Measurements from ENCODE around the gene PTPN7.

The PTPN7 gene

GRCh38 chr1:202131956-202132821 is 28.2 kb downstream of the PTPN7 start (continued):
- TF ChIP-seq ZBTB11 (tag by site-specific recombination; conservative IDR thresholded peaks at IDR 0.05; ENCODE audit: low read depth) = no peak
- no peak for TF ChIP-seq ZNF311 (tag by site-specific recombination; IDR thresholded peaks at IDR 0.05; ENCODE audit: borderline replicate concordance)
- no peak for TF ChIP-seq ZNF549 (tag by site-specific recombination; IDR thresholded peaks at IDR 0.05)
- TF ChIP-seq ZNF146 (tag by site-specific recombination; IDR thresholded peaks at IDR 0.05) = no peak

GRCh38 chr1:202130816-202131522 is 29.4 kb downstream of the PTPN7 start:
- peaks cover 16 to 37% of the 10 kb centered on the region in 2 experiments for H3K36me3 ChIP-seq (ENCODE audit: control insufficient read depth in 2 of 2, insufficient read depth in 1 of 2, low read length in 2 of 2)
- H3K9me3 ChIP-seq (ENCODE audit: control insufficient read depth, insufficient read depth, low read depth, low read length) = no peaks in the 10 kb centered on the region
- POLR2A ChIA-PET = interaction anchor here (0.8 to 1.2 kb wide), 2 partner anchors 13 to 96 kb away, joined by 3 read pairs; partner anchors contain the start of gene ARL8A
- TF ChIP-seq ZBTB48 (tag by site-specific recombination; IDR thresholded peaks at IDR 0.05) (0 out of 2 replicates have a peak, but pooled peaks have one; percentile 33), ZNF510 (tag by site-specific recombination; IDR thresholded peaks at IDR 0.05; ENCODE audit: insufficient replicate concordance) (no peak)
- H3K4me1 ChIP-seq (ENCODE audit: control insufficient read depth, insufficient read depth, low read length) = no peaks in the 10 kb centered on the region
- no peak overlapping the region for H3K4me3 ChIP-seq (ENCODE audit: low read depth, low read length)
- H3K27ac ChIP-seq (ENCODE audit: extremely low read depth, low read depth, low read length) = no peak overlapping the region
- CTCF ChIA-PET = interaction anchor here (0.6 to 1.9 kb wide), 5 partner anchors 12 to 235 kb away, joined by 3 to 7 read pairs (median 5); no protein-coding TSS in a partner anchor

DNA sequence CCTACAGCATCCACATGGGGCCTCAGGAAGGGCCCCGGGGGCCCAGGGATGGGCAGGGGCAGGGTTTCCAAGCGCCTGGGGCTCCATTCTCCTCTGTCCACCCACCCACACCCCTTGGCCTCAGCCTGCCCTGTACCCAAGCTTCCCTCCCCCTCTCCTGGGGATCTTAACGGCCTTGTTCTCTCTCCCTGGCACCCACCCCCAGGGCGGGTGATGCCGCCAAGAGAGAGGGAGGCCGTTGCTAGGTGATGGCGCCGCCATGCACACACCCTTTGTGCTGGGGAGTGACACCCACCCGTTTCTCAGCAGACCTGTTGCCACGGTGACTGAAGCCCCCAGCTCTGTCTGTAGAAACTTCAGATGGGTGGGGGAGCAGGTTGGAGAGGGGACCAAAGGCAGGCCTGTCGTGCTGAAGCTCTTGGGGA is 30.1 kb downstream of the PTPN7 start:
- H3K4me1 ChIP-seq (ENCODE audit: control insufficient read depth, insufficient read depth, low read length) = no peaks in the 10 kb centered on the region
- POLR2A ChIA-PET = no interaction called here
- no peak overlapping the region for H3K4me3 ChIP-seq (ENCODE audit: low read depth, low read length)
- peaks cover 16 to 30% of the 10 kb centered on the region in 2 experiments for H3K36me3 ChIP-seq (ENCODE audit: control insufficient read depth in 2 of 2, insufficient read depth in 1 of 2, low read length in 2 of 2)
- CTCF ChIA-PET = interaction anchor here (1.2 to 1.9 kb wide), 3 partner anchors 11 to 234 kb away, joined by 4 to 7 read pairs (median 6); no protein-coding TSS in a partner anchor
- H3K27ac ChIP-seq (ENCODE audit: extremely low read depth, low read depth, low read length) = no peak overlapping the region
- H3K9me3 ChIP-seq (ENCODE audit: control insufficient read depth, insufficient read depth, low read depth, low read length) = no peaks in the 10 kb centered on the region
- TF ChIP-seq ZNF202 (tag by site-specific recombination; IDR thresholded peaks at IDR 0.05; ENCODE audit: borderline replicate concordance) (no peak), ZNF341 (tag by site-specific recombination; IDR thresholded peaks at IDR 0.05; ENCODE audit: low read depth) (no peak), ZNF624 (tag by site-specific recombination; IDR thresholded peaks at IDR 0.05) (no peak), PRDM2 (tag by site-specific recombination; IDR thresholded peaks at IDR 0.05; ENCODE audit: borderline replicate concordance) (no peak), ZNF76 (tag by site-specific recombination; IDR thresholded peaks at IDR 0.05; ENCODE audit: borderline replicate concordance, low read depth) (no peak), ZNF549 (tag by site-specific recombination; IDR thresholded peaks at IDR 0.05) (no peak), ZNF248 (tag by site-specific recombination; IDR thresholded peaks at IDR 0.05) (no peak), GLIS2 (tag by site-specific recombination; IDR thresholded peaks at IDR 0.05) (peak; percentile 30; the same call in 1 of the 2 replicates), KLF1 (tag by site-specific recombination; IDR thresholded peaks at IDR 0.05) (peak; percentile 81), EGR2 (tag by site-specific recombination; IDR thresholded peaks at IDR 0.05; ENCODE audit: low read depth) (peak; percentile 90)
- TF ChIP-seq, protein P1, sequence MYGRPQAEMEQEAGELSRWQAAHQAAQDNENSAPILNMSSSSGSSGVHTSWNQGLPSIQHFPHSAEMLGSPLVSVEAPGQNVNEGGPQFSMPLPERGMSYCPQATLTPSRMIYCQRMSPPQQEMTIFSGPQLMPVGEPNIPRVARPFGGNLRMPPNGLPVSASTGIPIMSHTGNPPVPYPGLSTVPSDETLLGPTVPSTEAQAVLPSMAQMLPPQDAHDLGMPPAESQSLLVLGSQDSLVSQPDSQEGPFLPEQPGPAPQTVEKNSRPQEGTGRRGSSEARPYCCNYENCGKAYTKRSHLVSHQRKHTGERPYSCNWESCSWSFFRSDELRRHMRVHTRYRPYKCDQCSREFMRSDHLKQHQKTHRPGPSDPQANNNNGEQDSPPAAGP (tag by site-specific recombination; IDR thresholded peaks at IDR 0.05) = peak; percentile 54; the same call in 1 of the 2 replicates
- TF ChIP-seq, protein P2, sequence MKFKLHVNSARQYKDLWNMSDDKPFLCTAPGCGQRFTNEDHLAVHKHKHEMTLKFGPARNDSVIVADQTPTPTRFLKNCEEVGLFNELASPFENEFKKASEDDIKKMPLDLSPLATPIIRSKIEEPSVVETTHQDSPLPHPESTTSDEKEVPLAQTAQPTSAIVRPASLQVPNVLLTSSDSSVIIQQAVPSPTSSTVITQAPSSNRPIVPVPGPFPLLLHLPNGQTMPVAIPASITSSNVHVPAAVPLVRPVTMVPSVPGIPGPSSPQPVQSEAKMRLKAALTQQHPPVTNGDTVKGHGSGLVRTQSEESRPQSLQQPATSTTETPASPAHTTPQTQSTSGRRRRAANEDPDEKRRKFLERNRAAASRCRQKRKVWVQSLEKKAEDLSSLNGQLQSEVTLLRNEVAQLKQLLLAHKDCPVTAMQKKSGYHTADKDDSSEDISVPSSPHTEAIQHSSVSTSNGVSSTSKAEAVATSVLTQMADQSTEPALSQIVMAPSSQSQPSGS (tag by site-specific recombination; IDR thresholded peaks at IDR 0.05; ENCODE audit: low read depth) = no peak

Data from HEK293 (cell line).